ENCODE measurements around the gene TFB1M.

- TF ChIP-seq CTCF (IDR thresholded peaks at IDR 0.05), result no peak
- TF ChIP-seq POLR2A (IDR thresholded peaks at IDR 0.05), result no peak
These were observed 107.1 kb downstream of the TFB1M start for GRCh38 chr6:155207223-155207622.

All from right lobe of liver (tissue), 4 donors.